ENCODE data around the gene ANTXR2. TPM values are rescaled to one million over a fixed set of nuclear protein-coding genes. Genes with fewer than 3 reads are reported as not detected.

ANTXR2 gene
- total RNA-seq, 1 experiment from 2014 or later = 7.0 TPM

GRCh38 chr4:80043541-80043940, 29.5 kb downstream of the ANTXR2 start:
- CTCF ChIA-PET = no interaction called here
- POLR2A ChIA-PET (ENCODE audit: low non-redundant PET) = no interaction called here
- H3K4me1 ChIP-seq (ENCODE audit: insufficient read depth, low read length, poor library complexity, severe bottlenecking) = no peaks in the 10 kb centered on the region
- intact Hi-C loops (cut with micrococcal nuclease; ENCODE audit: unreplicated experiment) = no loop called here
- no peaks in the 10 kb centered on the region for H3K27me3 ChIP-seq (replicated peaks; ENCODE audit: insufficient read depth, low read depth, low read length, poor library complexity)
- TF ChIP-seq, protein P1, sequence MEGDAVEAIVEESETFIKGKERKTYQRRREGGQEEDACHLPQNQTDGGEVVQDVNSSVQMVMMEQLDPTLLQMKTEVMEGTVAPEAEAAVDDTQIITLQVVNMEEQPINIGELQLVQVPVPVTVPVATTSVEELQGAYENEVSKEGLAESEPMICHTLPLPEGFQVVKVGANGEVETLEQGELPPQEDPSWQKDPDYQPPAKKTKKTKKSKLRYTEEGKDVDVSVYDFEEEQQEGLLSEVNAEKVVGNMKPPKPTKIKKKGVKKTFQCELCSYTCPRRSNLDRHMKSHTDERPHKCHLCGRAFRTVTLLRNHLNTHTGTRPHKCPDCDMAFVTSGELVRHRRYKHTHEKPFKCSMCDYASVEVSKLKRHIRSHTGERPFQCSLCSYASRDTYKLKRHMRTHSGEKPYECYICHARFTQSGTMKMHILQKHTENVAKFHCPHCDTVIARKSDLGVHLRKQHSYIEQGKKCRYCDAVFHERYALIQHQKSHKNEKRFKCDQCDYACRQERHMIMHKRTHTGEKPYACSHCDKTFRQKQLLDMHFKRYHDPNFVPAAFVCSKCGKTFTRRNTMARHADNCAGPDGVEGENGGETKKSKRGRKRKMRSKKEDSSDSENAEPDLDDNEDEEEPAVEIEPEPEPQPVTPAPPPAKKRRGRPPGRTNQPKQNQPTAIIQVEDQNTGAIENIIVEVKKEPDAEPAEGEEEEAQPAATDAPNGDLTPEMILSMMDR (conservative IDR thresholded peaks at IDR 0.05; ENCODE audit: low read depth, low read length) = no peak
- TF ChIP-seq EZH2 (IDR thresholded peaks at IDR 0.05; ENCODE audit: borderline replicate concordance, low read depth, low read length, poor library complexity, severe bottlenecking) = no peak
- no TSS peak for BruUV-seq (replicated peaks)
- H3K36me3 ChIP-seq (ENCODE audit: insufficient read depth, low read length, poor library complexity, severe bottlenecking) = no peaks in the 10 kb centered on the region
- no peak overlapping the region for H3K4me3 ChIP-seq (ENCODE audit: low read depth, low read length, poor library complexity, severe bottlenecking)
- H3K27ac ChIP-seq (ENCODE audit: low read depth, low read length, poor library complexity, severe bottlenecking) = no peak overlapping the region
- no peak for DNase-seq (ENCODE audit: low spot score)
- H3K9me3 ChIP-seq (ENCODE audit: low read depth, low read length, poor library complexity, severe bottlenecking) = no peaks in the 10 kb centered on the region

- no peak for DNase-seq (ENCODE audit: low spot score)
- H3K36me3 ChIP-seq (ENCODE audit: insufficient read depth, low read length, poor library complexity, severe bottlenecking) = no peaks in the 10 kb centered on the region
- H3K4me3 ChIP-seq (ENCODE audit: low read depth, low read length, poor library complexity, severe bottlenecking) = no peak overlapping the region
- no peaks in the 10 kb centered on the region for H3K4me1 ChIP-seq (ENCODE audit: insufficient read depth, low read length, poor library complexity, severe bottlenecking)
- no peak for TF ChIP-seq EZH2 (IDR thresholded peaks at IDR 0.05; ENCODE audit: borderline replicate concordance, low read depth, low read length, poor library complexity, severe bottlenecking)
- TF ChIP-seq, protein P1 (conservative IDR thresholded peaks at IDR 0.05; ENCODE audit: low read depth, low read length) = no peak
- no TSS peak for BruUV-seq (replicated peaks)
- CTCF ChIA-PET = no interaction called here
- no peaks in the 10 kb centered on the region for H3K9me3 ChIP-seq (ENCODE audit: low read depth, low read length, poor library complexity, severe bottlenecking)
- no peak overlapping the region for H3K27ac ChIP-seq (ENCODE audit: low read depth, low read length, poor library complexity, severe bottlenecking)
- intact Hi-C loops (cut with micrococcal nuclease; ENCODE audit: unreplicated experiment) = no loop called here
- POLR2A ChIA-PET (ENCODE audit: low non-redundant PET) = no interaction called here
- no peaks in the 10 kb centered on the region for H3K27me3 ChIP-seq (replicated peaks; ENCODE audit: insufficient read depth, low read depth, low read length, poor library complexity)
Measured at GRCh38 chr4:80042821-80043220, 30.2 kb downstream of the ANTXR2 start.

DNA sequence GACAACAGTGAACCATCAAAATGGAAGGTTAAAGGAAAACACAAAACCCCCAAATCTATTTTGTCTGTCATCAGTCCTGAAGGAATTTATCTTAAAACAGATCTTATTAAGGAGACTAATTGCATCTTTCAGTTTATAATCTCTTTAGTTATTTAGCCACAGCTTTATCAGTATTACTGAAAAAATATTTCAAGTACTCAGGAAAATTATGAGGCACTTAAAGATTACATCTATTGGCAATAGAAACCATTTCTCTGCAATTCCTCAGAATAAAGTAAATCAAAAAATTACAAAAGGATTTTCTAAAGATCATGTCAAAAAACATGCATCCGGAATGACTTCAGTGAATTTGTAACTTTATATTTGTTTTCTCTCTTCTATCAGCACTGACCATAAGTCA, 35.2 kb downstream of the ANTXR2 start:
- Histone ChIP-seq H3K4me3 (ENCODE audit: low read depth, low read length, poor library complexity, severe bottlenecking) (no peak overlapping the region), H3K4me1 (ENCODE audit: insufficient read depth, low read length, poor library complexity, severe bottlenecking) (peaks cover 4% of the 10 kb centered on the region), H3K27ac (ENCODE audit: low read depth, low read length, poor library complexity, severe bottlenecking) (no peak overlapping the region), H3K27me3 (replicated peaks; ENCODE audit: insufficient read depth, low read depth, low read length, poor library complexity) (no peaks in the 10 kb centered on the region), H3K36me3 (ENCODE audit: insufficient read depth, low read length, poor library complexity, severe bottlenecking) (no peaks in the 10 kb centered on the region), H3K9me3 (ENCODE audit: low read depth, low read length, poor library complexity, severe bottlenecking) (no peaks in the 10 kb centered on the region)
- TF ChIP-seq, protein P1 (conservative IDR thresholded peaks at IDR 0.05; ENCODE audit: low read depth, low read length) = no peak
- no peak for TF ChIP-seq EZH2 (IDR thresholded peaks at IDR 0.05; ENCODE audit: borderline replicate concordance, low read depth, low read length, poor library complexity, severe bottlenecking)
- intact Hi-C loops (cut with micrococcal nuclease; ENCODE audit: unreplicated experiment) = no loop called here
- ChIA-PET CTCF (no interaction called here), POLR2A (ENCODE audit: low non-redundant PET) (no interaction called here)
- no peak for DNase-seq (ENCODE audit: low spot score)
- no TSS peak for BruUV-seq (replicated peaks)
